B cell (primary cell): ENCODE data around the gene CACNG4. TPM values are rescaled to one million over a fixed set of nuclear protein-coding genes. Genes with fewer than 3 reads are reported as not detected.

Experiments
- ATAC-seq: fragments of 200-7000 bp; cut with Tn5 transposase; one replicate; pipeline ENCODE4 v1.10.0; 2021; ENCODE audit warnings: low read depth, mild to moderate bottlenecking, moderate number of reproducible peaks, moderate library complexity
- CTCF ChIA-PET: fragments of 350-600 bp; sonication (Branson Sonifier 250); formaldehyde crosslinking; loops from one replicate; lab custom pipeline; 2021; ENCODE audit warnings: antibody characterized with exemption, inconsistent platforms; lab: Charles Lee
- POLR2A ChIA-PET: fragments of 350-600 bp; sonication (Branson Sonifier 250); formaldehyde crosslinking; loops from one replicate; lab custom pipeline; 2021; ENCODE audit warnings: antibody characterized with exemption; lab: Charles Lee
- DNase-seq: peaks from one replicate; pipeline ENCODE4 v3.0.0; 2013
- H2AFZ ChIP-seq: 2 replicates; pipeline ENCODE4 v1.6.1; 2012; ENCODE audit warnings: mild to moderate bottlenecking, low read depth, low read length; ENCODE audit not compliant: insufficient read depth, poor library complexity, severe bottlenecking
- H3K27ac ChIP-seq, 2 donors: 1 replicate in 1 of 2; 2 replicates in 1 of 2; pipeline ENCODE4 v1.5.1; 2012 to 2013; ENCODE audit warnings: low read length in 2 of 2, mild to moderate bottlenecking in 2 of 2, moderate library complexity in 1 of 2
- H3K27me3 ChIP-seq, 4 experiments: fragments of 200-600 bp in 1 of 4; sonication (generic) in 1 of 4; replicated peaks in 1 of 4; 1 replicate in 2 of 4; 2 replicates in 2 of 4; pipeline versions ENCODE4 v1.6.1 to v1.7.0; 2013 to 2016; ENCODE audit warnings: low read length in 3 of 4, mild to moderate bottlenecking in 2 of 4, mixed read lengths in 1 of 4, moderate library complexity in 1 of 4; ENCODE audit not compliant: insufficient read depth in 4 of 4, control insufficient read depth in 3 of 4; ENCODE audit errors: control extremely low read depth in 1 of 4
- H3K36me3 ChIP-seq, 2 experiments: replicated peaks in 1 of 2; 1 replicate in 1 of 2; 2 replicates in 1 of 2; pipeline versions ENCODE4 v1.6.1 to v1.7.1; 2013; ENCODE audit warnings: low read length in 1 of 2; ENCODE audit not compliant: insufficient read depth in 2 of 2, control insufficient read depth in 1 of 2; ENCODE audit errors: control extremely low read depth in 1 of 2, extremely low read depth in 1 of 2
- H3K4me1 ChIP-seq, 2 donors: fragments of 200-600 bp in 1 of 2; sonication (generic) in 1 of 2; 1 replicate in 1 of 2; 2 replicates in 1 of 2; pipeline versions ENCODE4 v1.5.1 to v1.6.1; 2013 to 2017; ENCODE audit warnings: low read length in 2 of 2; ENCODE audit not compliant: control insufficient read depth in 2 of 2, insufficient read depth in 2 of 2
- H3K4me2 ChIP-seq: replicated peaks from 2 replicates; pipeline ENCODE3; 2012; ENCODE audit warnings: mild to moderate bottlenecking, low read depth, low read length; ENCODE audit not compliant: poor library complexity, severe bottlenecking
- H3K4me3 ChIP-seq, 5 experiments: fragments of 200-600 bp in 1 of 5; sonication (generic) in 1 of 5; 1 replicate in 3 of 5; 2 replicates in 2 of 5; pipeline versions ENCODE4 v1.5.1 to v1.7.0; 2011 to 2016; ENCODE audit warnings: low read length in 4 of 5, mild to moderate bottlenecking in 4 of 5, low read depth in 2 of 5, control low read depth in 1 of 5, moderate library complexity in 1 of 5; ENCODE audit not compliant: insufficient read depth in 1 of 5; ENCODE audit errors: control extremely low read depth in 1 of 5, extremely low read depth in 1 of 5
- H3K79me2 ChIP-seq: fragments of 200-600 bp; sonication (generic); one replicate; pipeline ENCODE4 v1.6.0; 2016; ENCODE audit warnings: low read length; ENCODE audit not compliant: control insufficient read depth, insufficient read depth
- H3K9ac ChIP-seq: fragments of 200-600 bp; sonication (generic); 2 replicates; pipeline ENCODE4 v1.6.1; 2017; ENCODE audit warnings: mild to moderate bottlenecking, low read length, moderate library complexity
- H3K9me3 ChIP-seq, 3 donors: one replicate each; pipeline versions ENCODE4 v1.6.1 to v1.7.1; 2013; ENCODE audit warnings: low read length in 2 of 3; ENCODE audit not compliant: control insufficient read depth in 2 of 3, insufficient read depth in 1 of 3; ENCODE audit errors: control extremely low read depth in 1 of 3
- H4K20me1 ChIP-seq: 2 replicates; pipeline ENCODE4 v1.6.0; 2012; ENCODE audit warnings: mild to moderate bottlenecking, low read length; ENCODE audit not compliant: insufficient read depth, control insufficient read depth, poor library complexity, severe bottlenecking
- H3K27ac Mint-ChIP-seq: one replicate; pipeline ENCODE4 v1.8.0; 2021; ENCODE audit warnings: mixed read lengths
- H3K27me3 Mint-ChIP-seq: one replicate; pipeline ENCODE4 v1.8.0; 2021; ENCODE audit warnings: mixed read lengths
- H3K4me1 Mint-ChIP-seq: one replicate; pipeline ENCODE4 v1.8.0; 2021; ENCODE audit warnings: mixed read lengths
- H3K4me3 Mint-ChIP-seq: one replicate; pipeline ENCODE4 v1.8.0; 2021; ENCODE audit warnings: mixed read lengths
- H3K9me3 Mint-ChIP-seq: one replicate; pipeline ENCODE4 v1.8.0; 2022; ENCODE audit warnings: mixed read lengths; ENCODE audit not compliant: insufficient read depth
- CTCF ChIP-seq: fragments of 200-600 bp; IDR thresholded peaks from one replicate; pipeline ENCODE4 v1.8.0; 2022; ENCODE audit warnings: antibody characterized with exemption, mild to moderate bottlenecking
- EZH2 ChIP-seq: IDR thresholded peaks from 2 replicates; pipeline ENCODE4 v1.6.1; 2012; ENCODE audit warnings: borderline replicate concordance, low read depth, mild to moderate bottlenecking, moderate library complexity, low read length; ENCODE audit not compliant: insufficient read depth, poor library complexity, severe bottlenecking
- WGBS: methylation state at CpG from one replicate; pipeline ENCODE4 v1.1.5; 2013; ENCODE audit warnings: missing lambda C conversion rate; ENCODE audit not compliant: insufficient coverage; 5-methylcytosine and 5-hydroxymethylcytosine counted together
- intact Hi-C: fragments of 100-400 bp; cut with micrococcal nuclease; formaldehyde crosslinking; loops from one replicate; pipeline ENCODE4 v1.10.0; 2022
- polyA plus RNA-seq: library from polyadenylated mRNA; depleted of rRNA; stranded (reverse); fragments of >200 nt; gene quantifications from 2 replicates; pipeline ENCODE4 v1.2.3, GENCODE V29; 2012
- total RNA-seq, 2 donors: library from RNA; stranded (reverse); fragments of 120-200 nt in 1 of 2; gene quantifications; 1 replicate in 1 of 2; 2 replicates in 1 of 2; pipeline versions ENCODE4 v1.2.3 to v1.2.4, GENCODE V29; 2013 to 2022

The CACNG4 gene
- total and polyA plus RNA-seq, 2 donors (not counting 1 experiment from before 2014, with no cell fraction given) = not detected

DNA sequence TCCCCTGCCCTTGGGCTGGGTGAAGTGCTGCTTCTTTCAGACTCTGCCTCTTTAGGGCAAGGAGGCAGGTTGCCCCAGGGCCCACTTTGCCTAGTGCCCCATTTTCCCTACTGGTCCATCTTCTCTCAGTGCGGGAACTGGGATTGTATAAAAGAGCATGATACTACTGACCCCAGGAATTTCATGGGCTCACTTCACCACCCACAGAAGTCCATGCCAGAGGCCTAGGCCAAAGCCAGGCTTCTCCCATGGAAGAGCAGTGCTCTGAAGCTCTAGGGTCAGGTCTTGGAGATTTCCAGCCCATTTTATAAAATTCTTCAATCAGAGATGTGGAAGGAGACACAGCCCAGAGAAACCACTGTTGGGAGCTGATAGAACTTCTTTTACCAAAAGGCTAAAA lies 85.6 kb downstream of the CACNG4 start:
- Mint-ChIP-seq H3K4me1 (no peaks in the 10 kb centered on the region), H3K9me3 (peaks cover 11% of the 10 kb centered on the region), H3K4me3 (no peak overlapping the region), H3K27me3 (no peaks in the 10 kb centered on the region), H3K27ac (no peak overlapping the region)
- Histone ChIP-seq H3K4me1 (no peaks in the 10 kb centered on the region), H2AFZ (no peak overlapping the region), H3K4me2 (no peak overlapping the region), H3K9me3 (peaks cover 2 to 21% (median 20%) of the 10 kb centered on the region in 3 donors), H3K27ac (no peak overlapping the region), H3K4me3 (no peak overlapping the region), H3K27me3 (no peaks in the 10 kb centered on the region), H3K36me3 (no peaks in the 10 kb centered on the region), H4K20me1 (no peaks in the 10 kb centered on the region), H3K9ac (no peak overlapping the region), H3K79me2 (no peaks in the 10 kb centered on the region)
- ATAC-seq = no peak
- intact Hi-C loops = no loop called here
- ChIA-PET POLR2A (no interaction called here), CTCF (no interaction called here)
- DNase-seq = no peak
- WGBS = 100% methylated on average over 1 of the region's 1 CpG
- TF ChIP-seq EZH2 = no peak
- TF ChIP-seq CTCF = no peak

DNA sequence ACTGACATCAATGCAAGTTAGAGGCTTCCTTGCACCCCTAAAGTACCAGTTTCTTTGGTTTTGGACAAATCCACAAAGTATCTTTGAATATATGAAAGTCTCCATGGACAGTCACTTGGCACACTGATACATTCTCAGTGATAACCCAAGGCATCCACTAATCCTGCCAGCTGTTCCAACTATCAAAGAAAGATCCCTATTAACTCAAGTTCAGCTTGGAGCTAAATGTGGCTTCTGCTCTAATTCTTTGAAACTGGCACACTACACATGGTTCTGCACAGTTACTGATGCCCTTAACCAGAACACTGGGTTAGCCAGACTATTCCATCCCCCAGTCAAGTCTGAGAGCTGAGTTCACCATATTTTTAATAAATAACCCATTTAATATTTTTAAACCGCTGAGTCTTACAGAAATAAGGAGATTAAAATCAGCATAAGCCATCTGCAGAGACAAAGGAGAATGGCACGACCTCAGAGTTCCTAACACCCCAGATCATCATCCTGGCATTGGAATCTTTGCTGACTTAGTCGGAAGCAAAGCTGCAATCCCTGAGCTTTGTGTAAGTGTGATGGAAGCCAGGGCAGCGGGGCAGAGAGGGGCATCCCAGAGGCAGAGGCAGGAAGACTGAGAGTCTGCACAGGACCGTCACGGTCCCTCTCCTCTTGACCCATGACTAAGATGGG lies 86.1 kb downstream of the CACNG4 start:
- H3K4me1 ChIP-seq = no peaks in the 10 kb centered on the region
- H3K9me3 ChIP-seq = peaks cover 2 to 21% (median 21%) of the 10 kb centered on the region in 3 donors
- no peaks in the 10 kb centered on the region for H3K27me3 Mint-ChIP-seq
- CTCF ChIA-PET = no interaction called here
- no peak overlapping the region for H3K27ac ChIP-seq
- 83% methylated on average over 3 of the region's 6 CpGs for WGBS
- ATAC-seq (no peak), DNase-seq (no peak)
- H3K9me3 Mint-ChIP-seq = peaks cover 11% of the 10 kb centered on the region
- H3K4me3 ChIP-seq = no peak overlapping the region
- no peak overlapping the region for H2AFZ ChIP-seq
- H4K20me1 ChIP-seq = no peaks in the 10 kb centered on the region
- H3K9ac ChIP-seq = no peak overlapping the region
- H3K36me3 ChIP-seq = no peaks in the 10 kb centered on the region
- no peak overlapping the region for H3K4me2 ChIP-seq
- no peaks in the 10 kb centered on the region for H3K4me1 Mint-ChIP-seq
- no peak overlapping the region for H3K4me3 Mint-ChIP-seq
- no peak for TF ChIP-seq EZH2
- TF ChIP-seq CTCF = no peak
- H3K27ac Mint-ChIP-seq = no peak overlapping the region
- POLR2A ChIA-PET = no interaction called here
- H3K79me2 ChIP-seq = no peaks in the 10 kb centered on the region
- intact Hi-C loops = no loop called here
- no peaks in the 10 kb centered on the region for H3K27me3 ChIP-seq
